T-helper 22 cell (primary cell): ENCODE measurements around the gene DMRTA2.
"Not testable (repeated sequence)": the region's sequence is repeated elsewhere in the genome, so short reads cannot be mapped to it uniquely, and the experiment has no call there.

Experiments used
- DNase-seq: peaks from one replicate; pipeline ENCODE4 v3.0.0-alpha.2; 2020; ENCODE audit warnings: low read depth

DMRTA2 gene

GRCh38 chr1:50423670-50424000, 392 bp upstream of the DMRTA2 start:
- DNase-seq = no peak

- DNase-seq = no peak
These were observed 633 bp downstream of the DMRTA2 start for GRCh38 chr1:50422675-50422945.

- no peak for DNase-seq
These were observed 1.2 kb downstream of the DMRTA2 start for GRCh38 chr1:50421768-50422674.

GRCh38 chr1:50421366-50421748, 1.9 kb downstream of the DMRTA2 start:
- no peak for DNase-seq

- DNase-seq = no peak
These were observed 2.4 kb downstream of the DMRTA2 start for GRCh38 chr1:50420689-50421365.

GRCh38 chr1:50419907-50420677, 3.2 kb downstream of the DMRTA2 start:
- DNase-seq = no peak

- no peak for DNase-seq
These were observed 3.9 kb downstream of the DMRTA2 start for GRCh38 chr1:50419192-50419906.

- DNase-seq = no peak
These were observed 4.6 kb downstream of the DMRTA2 start for GRCh38 chr1:50418600-50419109.

GRCh38 chr1:50417946-50418599, 5.2 kb downstream of the DMRTA2 start:
- no peak for DNase-seq

GRCh38 chr1:50417507-50417906, 5.7 kb downstream of the DMRTA2 start:
- DNase-seq = no peak

GRCh38 chr1:50416553-50417453, 6.4 kb downstream of the DMRTA2 start:
- DNase-seq = no peak

- no peak for DNase-seq
These were observed 7.1 kb downstream of the DMRTA2 start for GRCh38 chr1:50416150-50416527.

- DNase-seq = no peak
These were observed 7.8 kb downstream of the DMRTA2 start for GRCh38 chr1:50415235-50416149.

GRCh38 chr1:50414853-50415234, 8.4 kb downstream of the DMRTA2 start:
- DNase-seq = no peak

- DNase-seq = no peak
These were observed 10.3 kb downstream of the DMRTA2 start for GRCh38 chr1:50412813-50413476.

GRCh38 chr1:50405814-50406213, 17.4 kb downstream of the DMRTA2 start:
- DNase-seq = no peak

- DNase-seq = no peak
These were observed 29.6 kb downstream of the DMRTA2 start for GRCh38 chr1:50393522-50394120.

GRCh38 chr1:50381551-50381950, 41.7 kb downstream of the DMRTA2 start:
- DNase-seq = not testable (repeated sequence)

- no peak for DNase-seq
These were observed 44.5 kb downstream of the DMRTA2 start for GRCh38 chr1:50378770-50379169.
